Amygdala (tissue), 56 donors: Measurements from ENCODE around the gene FCAR.
A peak's percentile ranks its signal among the peaks of the same experiment; 100 is the strongest.
"Not testable (repeated sequence)": the region's sequence is repeated elsewhere in the genome, so short reads cannot be mapped to it uniquely, and the experiment has no call there.

ENCODE experiments used
- DNase-seq, 56 donors: peaks; one replicate each; lab custom pipeline; 2025; lab: John Stamatoyannopoulos, UW

Gene FCAR

GRCh38 chr19:54893406-54893805 is 19.4 kb downstream of the FCAR start:
- DNase-seq: no peak

GRCh38 chr19:54894106-54894505 is 20.1 kb downstream of the FCAR start:
- not testable (repeated sequence) for DNase-seq

GRCh38 chr19:54896036-54896435 is 22.0 kb downstream of the FCAR start:
- DNase-seq: no peak

- not testable (repeated sequence) for DNase-seq
These were observed 24.6 kb downstream of the FCAR start for GRCh38 chr19:54898685-54899084.

GRCh38 chr19:54899646-54900045 is 25.6 kb downstream of the FCAR start:
- DNase-seq: not testable (repeated sequence)

- not testable (repeated sequence) for DNase-seq
These were observed 27.1 kb downstream of the FCAR start for GRCh38 chr19:54901153-54901552.

- no peak for DNase-seq
These were observed 28.0 kb downstream of the FCAR start for GRCh38 chr19:54902061-54902460.

- no peak for DNase-seq
These were observed 29.3 kb downstream of the FCAR start for GRCh38 chr19:54903303-54903702.

- DNase-seq: not testable (repeated sequence)
These were observed 30.2 kb downstream of the FCAR start for GRCh38 chr19:54904261-54904660.

- DNase-seq: no peak
These were observed 31.4 kb downstream of the FCAR start for GRCh38 chr19:54905421-54905802.

GRCh38 chr19:54905803-54906511 is 31.9 kb downstream of the FCAR start, which contains the start of gene NCR1:
Gene NCR1 (plus strand): TSS chr19:54906148. CDS start chr19:54906188, 40 bp downstream.
- DNase-seq: no peak

- no peak for DNase-seq
These were observed 32.8 kb downstream of the FCAR start for GRCh38 chr19:54906819-54907218.

- not testable (repeated sequence) for DNase-seq
These were observed 33.9 kb downstream of the FCAR start for GRCh38 chr19:54907899-54908298.

GRCh38 chr19:54916822-54917221 is 42.8 kb downstream of the FCAR start:
- DNase-seq: peak in 2 of 56 donors; percentile 0 to 2

GRCh38 chr19:54918499-54918898 is 44.5 kb downstream of the FCAR start:
- no peak for DNase-seq

GRCh38 chr19:54919646-54920563 is 45.9 kb downstream of the FCAR start:
- peak in 4 of 56 donors; percentile 1 to 4 (median 3) for DNase-seq

- DNase-seq: no peak
These were observed 47.0 kb downstream of the FCAR start for GRCh38 chr19:54921082-54921481.

GRCh38 chr19:54923276-54923675 is 49.2 kb downstream of the FCAR start:
- no peak for DNase-seq

GRCh38 chr19:54928299-54928698 is 54.3 kb downstream of the FCAR start:
- no peak for DNase-seq

GRCh38 chr19:54937926-54938325 is 63.9 kb downstream of the FCAR start:
- no peak for DNase-seq

GRCh38 chr19:54938906-54939305 is 64.9 kb downstream of the FCAR start:
- DNase-seq: no peak
